ENCODE results near the gene ELF2.

DNA sequence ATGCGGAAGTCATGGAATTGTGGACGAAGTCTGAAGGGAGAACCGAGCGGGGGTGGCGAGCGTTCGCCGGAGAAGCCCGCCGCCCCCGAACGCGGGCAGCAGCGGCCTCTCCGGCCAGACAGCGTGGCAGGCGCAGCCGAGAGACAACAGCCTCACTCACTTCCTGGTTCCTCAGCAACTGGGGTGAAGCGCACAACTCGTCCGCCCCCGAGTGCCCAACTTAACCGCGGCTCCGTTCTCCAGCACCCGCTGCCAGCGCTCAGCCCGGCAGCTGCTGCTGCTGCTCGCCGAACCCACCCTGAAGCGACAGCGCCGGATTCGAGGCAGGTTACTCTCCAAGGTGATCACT, 93.4 kb downstream of the ELF2 start:
- peak; percentile 43 for TF ChIP-seq CTCF (IDR thresholded peaks at IDR 0.05; ENCODE audit: borderline replicate concordance, extremely low read depth, low read length, poor library complexity, severe bottlenecking)
- no peak for TF ChIP-seq EZH2 (IDR thresholded peaks at IDR 0.05; ENCODE audit: borderline replicate concordance, low read depth, low read length, severe bottlenecking)

All from DND-41 (cell line).